ENCODE data around the gene FAM149A.

Gene FAM149A

DNA sequence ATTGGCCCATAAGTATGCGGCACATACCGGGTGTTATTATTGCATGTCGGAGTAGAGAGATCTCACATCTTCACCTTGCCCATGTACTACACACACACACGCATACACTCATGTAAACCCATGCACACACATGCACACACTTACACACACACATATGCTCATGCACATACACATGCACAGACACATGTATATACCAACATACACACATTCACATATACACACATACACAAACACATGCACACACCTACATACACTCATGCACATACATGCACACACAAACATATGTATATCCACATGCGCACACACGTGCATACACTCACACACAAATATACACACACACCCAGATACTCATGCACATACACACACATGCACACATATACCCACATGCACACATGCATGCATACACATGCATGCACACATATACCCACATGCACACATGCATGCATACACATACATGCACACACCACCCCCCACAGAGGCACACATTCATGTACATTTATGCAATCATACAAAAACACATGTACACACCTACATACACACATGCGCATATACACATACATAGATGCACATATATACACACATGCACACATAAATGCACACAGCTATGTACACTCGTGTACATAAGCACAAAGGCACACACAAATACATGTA is 98.1 kb downstream of the FAM149A start:
- DNase-seq (ENCODE audit: low read depth in 2 of 2): no peak

DNA sequence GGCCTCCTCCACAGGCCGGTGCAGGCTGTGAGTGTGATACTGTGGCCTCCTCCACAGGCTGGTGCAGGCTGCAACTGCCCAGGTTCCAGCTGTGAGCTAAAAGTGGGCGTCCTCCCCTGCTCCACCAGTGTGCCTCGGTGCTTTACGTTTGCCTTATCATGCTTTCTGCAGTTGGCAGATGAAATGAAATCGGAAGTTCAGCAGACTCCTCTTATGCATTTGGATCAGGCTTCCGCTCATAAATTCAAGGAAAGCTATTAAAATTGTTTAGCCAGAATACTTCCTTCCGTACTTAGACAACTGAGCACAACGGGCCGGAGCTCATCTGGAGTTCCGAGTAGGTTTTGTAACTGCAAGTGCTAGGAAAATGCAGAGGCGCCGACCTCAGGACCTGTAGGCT is 98.9 kb downstream of the FAM149A start:
- no peak for DNase-seq (ENCODE audit: low read depth in 2 of 2)

DNA sequence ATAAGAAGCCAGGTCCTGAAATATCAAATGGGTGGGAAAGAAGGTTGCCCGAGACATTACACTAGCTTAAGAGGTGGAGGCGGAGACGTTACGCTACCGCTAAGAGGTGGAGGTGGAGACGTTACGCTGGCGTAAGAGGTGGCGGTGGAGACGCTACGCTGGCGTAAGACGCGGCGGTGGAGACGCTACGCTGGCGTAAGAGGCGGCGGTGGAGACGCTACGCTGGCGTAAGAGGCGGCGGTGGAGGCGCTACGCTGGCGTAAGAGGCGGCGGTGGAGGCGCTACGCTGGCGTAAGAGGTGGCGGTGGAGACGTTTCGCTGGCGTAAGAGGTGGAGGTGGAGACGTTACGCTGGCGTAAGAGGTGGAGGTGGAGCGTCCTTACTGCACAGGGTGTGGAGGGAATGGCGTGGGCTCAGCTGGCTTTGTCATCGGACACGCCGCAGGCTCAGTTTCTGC is 99.6 kb downstream of the FAM149A start:
- DNase-seq (ENCODE audit: low read depth in 2 of 2): peak in 1 of 2 donors; percentile 39

DNA sequence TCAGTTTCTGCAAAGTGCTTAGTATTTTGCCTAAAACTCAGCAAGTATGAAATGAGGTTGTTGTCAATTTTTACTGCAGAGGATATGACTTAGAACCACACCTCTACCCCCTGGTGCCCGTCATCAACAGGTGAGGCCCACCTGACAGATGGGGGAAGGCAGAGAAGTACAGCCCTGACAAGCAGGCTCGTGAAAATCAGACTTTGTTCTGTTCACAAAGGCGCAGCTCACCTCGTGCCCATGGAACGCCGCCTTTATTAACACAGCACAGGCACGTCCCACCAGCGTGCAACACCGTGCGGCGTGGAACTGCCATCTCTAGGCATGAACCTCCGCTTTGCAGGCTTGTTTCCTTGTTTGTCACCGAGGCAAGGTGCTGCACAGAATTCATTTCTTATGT is 100.2 kb downstream of the FAM149A start:
- DNase-seq (ENCODE audit: low read depth in 2 of 2): no peak

DNA sequence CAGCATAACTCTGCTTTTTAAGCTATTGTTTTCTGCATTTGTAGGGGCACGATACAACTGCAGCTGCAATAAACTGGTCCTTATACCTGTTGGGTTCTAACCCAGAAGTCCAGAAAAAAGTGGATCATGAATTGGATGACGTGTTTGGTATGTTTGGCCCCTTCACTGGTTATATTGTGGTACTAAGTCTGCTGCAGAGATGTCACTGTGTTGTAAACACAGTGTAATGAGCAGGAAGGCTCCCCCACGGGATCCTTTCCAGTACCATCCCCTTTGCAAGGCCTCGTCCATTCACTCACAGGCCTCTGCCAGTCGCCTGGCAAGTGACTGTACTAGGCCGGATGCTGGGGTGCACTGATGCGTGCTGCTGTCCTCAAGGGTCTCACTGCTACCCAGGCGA is 100.7 kb downstream of the FAM149A start:
- no peak for DNase-seq (ENCODE audit: low read depth in 2 of 2)

DNA sequence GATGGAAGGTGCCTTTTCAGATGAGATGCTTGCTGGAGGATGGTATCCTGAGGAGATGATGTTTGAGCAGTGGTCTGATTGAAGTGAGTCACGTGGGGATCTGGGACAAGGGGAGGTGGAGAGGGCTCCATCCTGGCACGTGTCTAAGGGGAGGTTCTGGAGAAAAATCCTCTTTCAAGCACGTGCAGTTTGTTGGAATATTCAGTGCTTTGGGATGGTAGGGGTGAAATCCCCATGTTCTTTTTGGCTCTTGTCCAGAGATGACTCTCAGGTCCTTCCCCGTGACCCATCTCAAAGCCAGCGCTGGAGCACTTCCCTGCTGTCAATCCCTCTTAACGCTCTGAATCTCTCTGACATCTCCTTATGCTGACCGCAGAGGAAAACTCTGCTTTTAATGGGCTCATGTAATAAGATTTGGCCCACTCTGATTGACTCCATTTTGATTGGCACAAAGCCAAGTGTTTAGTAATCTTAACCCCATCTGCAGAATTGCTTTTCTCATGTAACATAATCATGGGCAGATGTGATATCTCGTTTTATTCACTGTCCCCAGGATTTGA is 112.0 kb downstream of the FAM149A start:
- no peak for DNase-seq (ENCODE audit: low read depth in 2 of 2)

DNA sequence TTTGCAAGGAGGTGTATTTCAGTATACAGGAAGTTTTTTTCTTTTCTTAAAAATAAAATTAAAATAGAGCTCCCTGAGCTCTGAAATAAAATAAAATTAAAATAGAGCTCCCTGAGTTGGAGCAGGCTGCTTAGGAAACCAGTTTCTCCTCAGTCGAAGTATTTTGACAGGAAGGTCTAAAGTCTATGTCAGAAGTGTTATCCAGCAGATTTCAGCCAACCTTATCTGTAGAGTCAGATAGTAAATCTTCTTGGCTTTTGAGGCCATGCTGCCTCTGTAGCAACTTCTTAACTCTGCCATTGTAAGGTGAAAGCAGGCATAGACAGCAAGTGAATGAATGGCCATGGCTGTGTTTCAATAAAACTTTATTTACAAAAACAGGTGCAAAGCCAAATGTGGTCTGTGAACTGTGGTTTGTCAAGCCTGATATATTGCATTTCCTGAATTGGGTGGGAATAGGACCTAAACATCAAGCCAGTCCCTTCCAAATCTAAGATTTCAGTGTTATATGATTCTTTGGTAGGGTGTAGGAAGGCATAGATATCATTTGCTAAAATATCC is 113.3 kb downstream of the FAM149A start:
- no peak for DNase-seq (ENCODE audit: low read depth in 2 of 2)

DNA sequence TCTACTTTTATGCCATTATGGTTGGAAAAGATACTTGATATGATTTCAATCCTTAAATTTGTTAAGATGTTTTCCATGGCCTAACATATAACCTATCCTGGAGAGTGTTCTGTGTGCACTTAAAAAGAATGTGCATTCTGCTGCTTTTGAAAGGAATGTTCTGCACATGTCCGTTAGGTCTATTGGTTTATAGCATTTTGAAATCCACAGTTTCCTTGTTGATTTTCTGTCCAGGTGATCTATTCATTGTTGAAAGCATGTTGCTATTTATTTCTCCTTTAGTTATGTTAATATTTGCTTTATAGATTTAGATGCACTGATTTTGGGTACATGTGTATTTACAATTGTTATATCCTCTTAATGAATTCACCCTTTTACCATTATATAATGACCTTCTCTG is 117.1 kb downstream of the FAM149A start:
- DNase-seq (ENCODE audit: low read depth in 2 of 2): no peak
